ENCODE data around the gene TTC21A.

DNA sequence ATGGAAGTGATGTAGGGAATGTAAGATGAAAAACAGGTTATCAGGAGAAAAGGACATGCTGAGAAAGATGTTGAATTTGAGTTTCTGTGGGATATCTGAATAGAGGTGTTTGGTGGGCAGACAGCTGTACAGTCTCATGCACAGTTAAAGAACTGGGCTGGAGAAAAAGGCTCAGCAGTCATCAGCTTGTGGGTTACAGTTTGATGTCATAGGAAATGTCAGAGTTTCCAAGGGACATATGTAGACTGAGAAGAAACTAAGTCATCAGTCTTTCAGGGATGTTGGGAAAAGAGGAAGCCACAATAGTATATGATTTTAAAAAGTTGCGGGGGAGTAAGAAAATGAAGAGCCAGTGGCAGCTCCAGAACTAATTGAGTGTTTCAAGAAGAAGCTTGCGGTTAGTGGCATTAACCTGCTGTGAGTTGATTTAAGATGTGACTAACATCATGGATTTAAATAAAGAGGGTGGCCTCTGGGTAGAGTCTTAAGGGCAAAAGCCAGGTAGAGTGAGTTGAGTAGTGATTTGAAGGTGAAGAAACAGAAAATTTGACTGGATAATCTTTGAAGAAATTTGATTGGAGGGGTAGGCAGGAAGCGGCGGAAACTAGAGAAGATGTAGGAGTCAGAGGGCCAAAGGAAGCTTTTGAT, 24.7 kb upstream of the TTC21A start:
- TF ChIP-seq POLR2AphosphoS5 (IDR thresholded peaks at IDR 0.05): no peak
- TF ChIP-seq, protein P1, sequence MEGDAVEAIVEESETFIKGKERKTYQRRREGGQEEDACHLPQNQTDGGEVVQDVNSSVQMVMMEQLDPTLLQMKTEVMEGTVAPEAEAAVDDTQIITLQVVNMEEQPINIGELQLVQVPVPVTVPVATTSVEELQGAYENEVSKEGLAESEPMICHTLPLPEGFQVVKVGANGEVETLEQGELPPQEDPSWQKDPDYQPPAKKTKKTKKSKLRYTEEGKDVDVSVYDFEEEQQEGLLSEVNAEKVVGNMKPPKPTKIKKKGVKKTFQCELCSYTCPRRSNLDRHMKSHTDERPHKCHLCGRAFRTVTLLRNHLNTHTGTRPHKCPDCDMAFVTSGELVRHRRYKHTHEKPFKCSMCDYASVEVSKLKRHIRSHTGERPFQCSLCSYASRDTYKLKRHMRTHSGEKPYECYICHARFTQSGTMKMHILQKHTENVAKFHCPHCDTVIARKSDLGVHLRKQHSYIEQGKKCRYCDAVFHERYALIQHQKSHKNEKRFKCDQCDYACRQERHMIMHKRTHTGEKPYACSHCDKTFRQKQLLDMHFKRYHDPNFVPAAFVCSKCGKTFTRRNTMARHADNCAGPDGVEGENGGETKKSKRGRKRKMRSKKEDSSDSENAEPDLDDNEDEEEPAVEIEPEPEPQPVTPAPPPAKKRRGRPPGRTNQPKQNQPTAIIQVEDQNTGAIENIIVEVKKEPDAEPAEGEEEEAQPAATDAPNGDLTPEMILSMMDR (IDR thresholded peaks at IDR 0.05): no peak

Data from sigmoid colon (tissue), 4 donors.